BLaER1 treated with 17β-estradiol and CSF1 and Interleukin-3, amounts not matched to agents 10 nM and 100 nM (cell line): ENCODE results near the gene AGPAT4.
A peak's percentile ranks its signal among the peaks of the same experiment; 100 is the strongest.

Source experiments
- H3K27ac ChIP-seq, 11 experiments: shearing (Covaris generic); formaldehyde crosslinking; 2 replicates each; pipeline ENCODE4 v1.8.1; 2022
- H3K27me3 ChIP-seq, 11 experiments: shearing (Covaris generic); formaldehyde crosslinking; 2 replicates each; pipeline ENCODE4 v1.8.1; 2022
- H3K36me3 ChIP-seq, 11 experiments: shearing (Covaris generic); formaldehyde crosslinking; 2 replicates each; pipeline ENCODE4 v1.8.1; 2022
- H3K4me1 ChIP-seq, 10 experiments: shearing (Covaris generic); formaldehyde crosslinking; 2 replicates each; pipeline ENCODE4 v1.8.1; 2022
- H3K4me2 ChIP-seq, 11 experiments: shearing (Covaris generic); formaldehyde crosslinking; 2 replicates each; pipeline ENCODE4 v1.8.1; 2022
- H3K4me3 ChIP-seq, 10 experiments: shearing (Covaris generic); formaldehyde crosslinking; 2 replicates each; pipeline ENCODE4 v1.8.1; 2022
- H3K9ac ChIP-seq, 11 experiments: shearing (Covaris generic); formaldehyde crosslinking; 2 replicates each; pipeline ENCODE4 v1.8.1; 2022
- H3K9me3 ChIP-seq, 11 experiments: shearing (Covaris generic); formaldehyde crosslinking; replicated peaks in 1 of 11; 2 replicates each; pipeline ENCODE4 v1.8.1; 2022
- H4K20me1 ChIP-seq, 11 experiments: shearing (Covaris generic); formaldehyde crosslinking; 2 replicates each; pipeline ENCODE4 v1.8.1; 2022
- Cebpa-rat ChIP-seq, 11 experiments: shearing (Covaris generic); IDR thresholded peaks; 2 replicates each; pipeline ENCODE4 v1.8.1; 2022

The AGPAT4 gene

DNA sequence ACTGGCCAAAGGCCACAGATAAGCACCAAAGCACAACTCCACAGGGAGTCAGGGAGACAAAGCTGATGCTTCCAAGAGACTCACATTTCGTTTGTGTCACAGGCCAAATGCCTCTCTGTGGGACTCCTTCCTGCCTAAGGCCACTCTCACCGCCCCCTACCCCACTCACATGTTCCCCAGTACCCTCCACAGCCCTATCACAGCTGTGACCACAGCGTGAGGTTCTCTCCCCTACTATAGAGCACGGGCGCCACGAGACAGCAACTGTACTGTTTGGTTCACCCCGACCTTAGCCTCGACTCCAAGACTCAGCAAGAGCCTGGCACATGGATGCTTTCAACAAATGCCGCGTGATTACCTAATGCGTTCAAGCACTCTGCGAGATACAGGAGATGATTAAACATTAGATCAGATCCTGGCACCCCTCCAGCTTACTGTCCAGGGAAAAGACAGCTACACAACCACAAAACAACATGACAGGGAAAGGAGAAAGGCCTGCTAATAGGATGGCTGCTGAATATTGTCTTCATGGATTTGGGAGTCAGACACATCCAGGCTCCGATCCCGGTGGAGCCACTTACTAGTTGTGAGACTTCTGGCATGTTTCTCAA, 105.5 kb downstream of the AGPAT4 start:
- H3K27ac ChIP-seq, result peak overlapping the region in 6 of 11 experiments; percentile 39 to 83 (median 75); a peak in 8 of 22 replicates

GRCh38 chr6:161166677-161167076, 107.2 kb downstream of the AGPAT4 start:
- H3K4me2 ChIP-seq, result no peak overlapping the region
- peaks cover 17 to 48% (median 31%) of the 10 kb centered on the region in 11 experiments; a peak in 21 of 22 replicates for H3K36me3 ChIP-seq
- H3K9me3 ChIP-seq, result peaks cover 0 to 4% (median 0%) of the 10 kb centered on the region in 11 experiments; a peak in 2 of 22 replicates
- peaks cover 0 to 13% (median 0%) of the 10 kb centered on the region in 11 experiments; a peak in 2 of 22 replicates for H4K20me1 ChIP-seq
- no peak overlapping the region for H3K27ac ChIP-seq
- no peaks in the 10 kb centered on the region for H3K27me3 ChIP-seq
- H3K9ac ChIP-seq, result no peak overlapping the region
- H3K4me1 ChIP-seq, result peaks cover 25 to 59% (median 55%) of the 10 kb centered on the region in 10 experiments
- TF ChIP-seq Cebpa-rat (IDR thresholded peaks at IDR 0.05), result no peak
- no peak overlapping the region for H3K4me3 ChIP-seq

More for the DNA sequence above, 105.5 kb downstream of the AGPAT4 start:
- Histone ChIP-seq H3K4me3 (no peak overlapping the region), H3K9me3 (peaks cover 0 to 4% (median 0%) of the 10 kb centered on the region in 11 experiments; a peak in 2 of 22 replicates), H3K4me1 (peaks cover 25 to 50% (median 40%) of the 10 kb centered on the region in 10 experiments), H3K36me3 (peaks cover 17 to 35% (median 29%) of the 10 kb centered on the region in 11 experiments; a peak in 21 of 22 replicates), H3K27me3 (no peaks in the 10 kb centered on the region), H4K20me1 (peaks cover 0 to 13% (median 0%) of the 10 kb centered on the region in 11 experiments; a peak in 1 of 22 replicates), H3K4me2 (peak overlapping the region in 9 of 11 experiments; percentile 67 to 83 (median 75); a peak in 17 of 22 replicates), H3K9ac (no peak overlapping the region)
- TF ChIP-seq Cebpa-rat (IDR thresholded peaks at IDR 0.05), result no peak

DNA sequence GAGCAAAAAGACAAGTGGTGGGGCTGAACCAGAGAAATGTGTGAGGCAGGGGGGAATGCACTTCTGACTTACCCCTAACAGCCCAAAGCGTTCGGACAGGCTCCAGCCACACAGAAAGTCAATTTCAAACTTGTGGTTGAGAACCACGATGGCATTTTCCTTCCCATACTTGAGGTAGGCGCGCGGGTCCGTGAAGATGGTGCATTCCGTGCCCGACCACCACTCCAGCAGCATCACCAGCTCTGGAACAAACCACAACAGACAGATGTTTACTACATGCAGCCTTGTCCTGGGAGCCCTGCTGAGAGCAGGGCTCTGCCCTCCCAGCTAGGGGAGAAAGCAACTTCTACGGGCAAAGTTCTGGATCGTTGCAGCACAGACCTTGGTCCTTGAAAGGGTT, 107.7 kb downstream of the AGPAT4 start:
- Histone ChIP-seq H3K9ac (no peak overlapping the region), H3K9me3 (peaks cover 0 to 4% (median 0%) of the 10 kb centered on the region in 11 experiments; a peak in 4 of 22 replicates), H4K20me1 (peaks cover 0 to 13% (median 0%) of the 10 kb centered on the region in 11 experiments; a peak in 2 of 22 replicates), H3K4me1 (peaks cover 25 to 59% (median 52%) of the 10 kb centered on the region in 10 experiments), H3K4me3 (no peak overlapping the region), H3K4me2 (no peak overlapping the region), H3K27ac (no peak overlapping the region), H3K27me3 (no peaks in the 10 kb centered on the region), H3K36me3 (peaks cover 17 to 53% (median 36%) of the 10 kb centered on the region in 11 experiments; a peak in 21 of 22 replicates)
- TF ChIP-seq Cebpa-rat (IDR thresholded peaks at IDR 0.05), result no peak

DNA sequence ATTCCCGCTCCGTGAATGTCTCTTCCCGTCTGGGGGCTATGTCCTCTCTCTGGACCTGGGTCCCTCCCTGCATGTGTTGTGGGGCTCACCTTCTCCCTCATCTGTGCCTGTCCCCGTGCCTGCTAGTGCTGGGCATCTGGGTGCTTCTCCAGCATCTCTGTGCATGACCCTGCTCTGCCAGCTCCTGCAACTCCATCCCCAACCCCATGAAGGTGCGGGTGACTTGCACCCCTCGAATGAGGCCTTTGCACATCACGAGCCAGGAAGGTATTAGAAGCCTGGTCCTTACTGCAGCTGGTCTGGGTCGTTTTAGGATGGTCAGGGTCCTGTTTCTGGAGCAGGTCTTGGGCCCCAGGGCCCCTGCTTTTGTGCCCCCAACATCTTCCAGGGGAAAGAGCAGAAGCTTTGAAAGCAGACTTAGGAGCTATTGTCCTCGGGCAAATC, 109.7 kb downstream of the AGPAT4 start:
- H3K27ac ChIP-seq, result no peak overlapping the region
- no peak overlapping the region for H3K9ac ChIP-seq
- peaks cover 0 to 8% (median 0%) of the 10 kb centered on the region in 11 experiments; a peak in 3 of 22 replicates for H3K9me3 ChIP-seq
- H3K27me3 ChIP-seq, result no peaks in the 10 kb centered on the region
- no peak overlapping the region for H3K4me2 ChIP-seq
- H3K4me3 ChIP-seq, result no peak overlapping the region
- H3K4me1 ChIP-seq, result peaks cover 7 to 51% (median 42%) of the 10 kb centered on the region in 10 experiments
- no peak for TF ChIP-seq Cebpa-rat (IDR thresholded peaks at IDR 0.05)
- peaks cover 18 to 72% (median 39%) of the 10 kb centered on the region in 11 experiments; a peak in 21 of 22 replicates for H3K36me3 ChIP-seq
- H4K20me1 ChIP-seq, result peaks cover 0 to 11% (median 0%) of the 10 kb centered on the region in 11 experiments; a peak in 1 of 22 replicates

GRCh38 chr6:161163466-161164181, 110.2 kb downstream of the AGPAT4 start:
- Histone ChIP-seq H3K27ac (no peak overlapping the region), H3K9ac (no peak overlapping the region), H3K4me1 (peaks cover under 1 to 45% (median 36%) of the 10 kb centered on the region in 10 experiments), H3K4me2 (peak overlapping the region in 8 of 11 experiments; percentile 31 to 88 (median 74); a peak in 15 of 22 replicates), H4K20me1 (peaks cover 0 to 11% (median 0%) of the 10 kb centered on the region in 11 experiments; a peak in 1 of 22 replicates), H3K4me3 (no peak overlapping the region), H3K9me3 (peaks cover 0 to 13% (median 0%) of the 10 kb centered on the region in 11 experiments; a peak in 4 of 22 replicates), H3K27me3 (no peaks in the 10 kb centered on the region), H3K36me3 (peaks cover 22 to 77% (median 45%) of the 10 kb centered on the region in 11 experiments)
- no peak for TF ChIP-seq Cebpa-rat (IDR thresholded peaks at IDR 0.05)

- no peak for TF ChIP-seq Cebpa-rat (IDR thresholded peaks at IDR 0.05)
- 0 out of 22 replicates have a peak overlapping the region, but pooled peaks of 1 of the 11 experiments have one; percentile 5 for H3K9ac ChIP-seq
- H3K36me3 ChIP-seq, result peaks cover 28 to 86% (median 52%) of the 10 kb centered on the region in 11 experiments
- H3K4me2 ChIP-seq, result peak overlapping the region in 8 of 11 experiments; percentile 31 to 88 (median 74); a peak in 17 of 22 replicates
- peaks cover 0 to 11% (median 0%) of the 10 kb centered on the region in 11 experiments; a peak in 1 of 22 replicates for H4K20me1 ChIP-seq
- H3K4me3 ChIP-seq, result no peak overlapping the region
- no peaks in the 10 kb centered on the region for H3K27me3 ChIP-seq
- peaks cover 0 to 39% (median 30%) of the 10 kb centered on the region in 10 experiments; a peak in 15 of 20 replicates for H3K4me1 ChIP-seq
- peaks cover 0 to 22% (median 3%) of the 10 kb centered on the region in 11 experiments; a peak in 13 of 22 replicates for H3K9me3 ChIP-seq
- H3K27ac ChIP-seq, result peak overlapping the region in 4 of 11 experiments; percentile 6 to 19 (median 16); a peak in 1 of 22 replicates
Measured at GRCh38 chr6:161162722-161163121, 111.1 kb downstream of the AGPAT4 start.

DNA sequence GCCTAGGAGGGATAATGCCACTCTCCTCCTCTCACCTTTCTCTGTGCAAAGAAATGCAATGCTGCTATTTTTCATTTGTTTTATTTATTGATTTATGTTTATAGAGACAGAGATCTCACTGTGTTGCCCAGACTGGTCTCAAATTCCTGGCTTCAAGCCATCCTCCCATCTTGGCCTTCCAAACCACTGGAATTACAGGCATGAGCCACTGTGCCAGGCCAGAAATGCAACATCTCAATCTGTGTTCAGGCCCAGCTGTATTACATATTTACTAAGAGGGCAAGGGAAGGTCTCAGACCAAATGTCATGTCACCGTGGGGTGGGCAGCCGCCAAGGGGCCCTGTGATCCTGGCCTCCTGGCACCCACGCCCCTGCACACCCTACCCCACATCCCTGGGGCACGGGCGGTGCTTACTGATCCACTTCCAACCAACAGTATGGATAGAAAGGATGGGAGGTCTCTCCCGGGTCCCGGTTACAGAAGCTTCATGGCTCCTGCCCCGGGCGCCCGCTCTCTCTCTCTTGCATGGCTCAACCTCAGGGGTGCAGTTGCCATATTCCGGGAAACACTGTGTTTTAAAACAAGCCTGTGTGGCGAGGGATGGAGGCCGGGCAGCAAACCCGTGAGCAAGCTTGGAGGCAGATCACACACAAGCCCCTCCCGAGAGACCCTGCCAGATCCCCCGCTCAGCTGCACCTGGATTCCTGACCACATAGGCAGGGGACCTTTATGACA, 111.8 kb downstream of the AGPAT4 start:
- peaks cover 32 to 93% (median 58%) of the 10 kb centered on the region in 11 experiments for H3K36me3 ChIP-seq
- H3K4me3 ChIP-seq, result no peak overlapping the region
- H3K4me2 ChIP-seq, result peak overlapping the region in 8 of 11 experiments; percentile 31 to 88 (median 74); a peak in 16 of 22 replicates
- peaks cover 0 to 11% (median 0%) of the 10 kb centered on the region in 11 experiments; a peak in 1 of 22 replicates for H4K20me1 ChIP-seq
- 0 out of 22 replicates have a peak overlapping the region, but pooled peaks of 1 of the 11 experiments have one; percentile 5 for H3K9ac ChIP-seq
- H3K27ac ChIP-seq, result peak overlapping the region in 4 of 11 experiments; percentile 4 to 17 (median 11); a peak in 1 of 22 replicates
- H3K9me3 ChIP-seq, result peaks cover 5 to 29% (median 9%) of the 10 kb centered on the region in 11 experiments; a peak in 17 of 22 replicates
- TF ChIP-seq Cebpa-rat (IDR thresholded peaks at IDR 0.05), result no peak
- H3K4me1 ChIP-seq, result peaks cover 0 to 39% (median 30%) of the 10 kb centered on the region in 10 experiments; a peak in 15 of 20 replicates
- no peaks in the 10 kb centered on the region for H3K27me3 ChIP-seq

- TF ChIP-seq Cebpa-rat (IDR thresholded peaks at IDR 0.05), result no peak
- Histone ChIP-seq H4K20me1 (peaks cover 0 to 8% (median 0%) of the 10 kb centered on the region in 11 experiments; a peak in 1 of 22 replicates), H3K27ac (no peak overlapping the region), H3K4me2 (peak overlapping the region in 4 of 11 experiments; percentile 33 to 88 (median 58); a peak in 6 of 22 replicates), H3K27me3 (no peaks in the 10 kb centered on the region), H3K4me1 (peaks cover 0 to 39% (median 30%) of the 10 kb centered on the region in 10 experiments; a peak in 15 of 20 replicates), H3K9ac (no peak overlapping the region), H3K9me3 (peaks cover 9 to 38% (median 14%) of the 10 kb centered on the region in 11 experiments; a peak in 17 of 22 replicates), H3K36me3 (peaks cover 34 to 95% (median 58%) of the 10 kb centered on the region in 11 experiments), H3K4me3 (no peak overlapping the region)
Measured at GRCh38 chr6:161161121-161161520, 112.7 kb downstream of the AGPAT4 start.
